NCI-H526 treated with DMSO at 0.1 percent for 48 hours (cell line): ENCODE data around the gene VSX2.
A peak's percentile ranks its signal among the peaks of the same experiment; 100 is the strongest.

Experiments
- DNase-seq: peaks from one replicate; lab custom pipeline; 2025; lab: John Stamatoyannopoulos, UW

Gene VSX2

DNA sequence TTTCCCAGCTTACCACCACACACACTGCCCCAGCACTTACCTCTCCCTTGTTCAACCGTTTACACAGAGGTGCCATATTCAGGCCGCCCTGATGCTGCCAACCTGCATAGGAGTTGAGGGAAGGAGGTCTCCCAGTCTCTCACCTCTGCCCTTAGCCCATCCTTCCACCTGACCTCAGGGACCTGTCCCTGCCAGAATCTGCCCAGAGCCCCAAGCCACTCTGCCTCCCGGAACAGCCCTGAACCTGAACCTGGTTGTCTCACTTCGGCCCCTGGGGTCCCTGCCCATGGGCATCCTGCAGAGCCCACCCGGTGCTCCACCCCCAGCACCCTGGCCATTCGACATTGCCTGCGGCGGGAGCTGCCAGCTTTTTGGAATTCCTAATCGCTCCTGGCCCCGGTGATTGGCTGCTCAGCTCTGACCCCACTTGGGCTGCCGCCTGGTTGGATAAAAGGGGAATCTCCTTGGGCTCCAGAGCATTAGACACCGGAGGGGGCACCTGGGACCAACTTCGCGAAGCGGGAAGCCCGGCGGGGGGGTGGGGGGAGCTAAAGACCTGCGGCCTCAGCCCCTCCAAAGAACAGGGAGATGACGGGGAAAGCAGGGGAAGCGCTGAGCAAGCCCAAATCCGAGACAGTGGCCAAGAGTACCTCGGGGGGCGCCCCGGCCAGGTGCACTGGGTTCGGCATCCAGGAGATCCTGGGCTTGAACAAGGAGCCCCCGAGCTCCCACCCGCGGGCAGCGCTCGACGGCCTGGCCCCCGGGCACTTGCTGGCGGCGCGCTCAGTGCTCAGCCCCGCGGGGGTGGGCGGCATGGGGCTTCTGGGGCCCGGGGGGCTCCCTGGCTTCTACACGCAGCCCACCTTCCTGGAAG lies at the start of gene VSX2:
Gene VSX2, plus strand, starts transcription at position 476 of the 874 bp plus-strand sequence. Its CDS starts 113 bp downstream, at position 589.
- no peak for DNase-seq

- DNase-seq, result no peak
Observed at GRCh38 chr14:74190927-74191575, 48.2 kb upstream of the VSX2 start.

GRCh38 chr14:74194506-74195274 lies 44.6 kb upstream of the VSX2 start:
- DNase-seq, result no peak

GRCh38 chr14:74195623-74196022 lies 43.6 kb upstream of the VSX2 start:
- DNase-seq, result no peak

- DNase-seq, result no peak
Observed at GRCh38 chr14:74198441-74199234, 40.6 kb upstream of the VSX2 start.

DNA sequence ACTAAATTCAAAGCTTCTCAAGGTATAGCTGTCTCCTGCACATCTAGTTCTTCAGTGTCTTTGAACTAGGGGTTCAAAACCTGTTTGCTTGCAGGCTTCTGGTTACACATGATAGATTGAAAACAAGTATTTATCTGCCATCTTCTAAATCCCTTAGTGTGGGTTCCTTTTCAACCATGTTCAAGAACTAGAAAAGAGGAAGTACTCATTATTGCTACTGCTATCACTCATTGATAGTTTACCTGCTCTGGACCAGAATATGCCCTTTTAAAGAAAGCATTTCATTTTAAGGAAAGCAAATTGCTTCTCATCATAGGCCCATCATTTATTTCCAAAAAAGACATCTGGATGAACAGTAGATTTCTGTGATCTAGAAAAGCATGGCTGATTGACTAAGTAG lies 37.1 kb upstream of the VSX2 start:
- DNase-seq, result no peak

DNA sequence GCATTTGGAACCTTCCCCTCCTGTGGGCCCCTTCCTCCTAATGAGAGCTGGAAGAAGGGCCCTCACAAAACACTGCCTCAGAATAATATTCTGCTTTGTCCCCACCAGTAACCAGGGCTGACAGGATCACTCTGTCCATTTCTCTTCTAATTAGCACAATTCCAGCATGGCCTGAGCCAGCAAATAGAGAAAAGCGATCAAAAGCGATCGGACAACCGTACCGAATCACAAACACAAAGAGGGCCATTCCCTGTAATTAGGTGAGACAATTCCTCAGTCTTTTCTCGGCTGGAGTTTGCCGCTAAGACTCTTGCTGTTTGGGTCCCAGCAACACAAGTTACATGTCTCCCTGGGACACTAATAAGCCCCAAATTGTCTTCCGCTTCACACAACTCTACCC lies 35.6 kb upstream of the VSX2 start:
- no peak for DNase-seq

- no peak for DNase-seq
Observed at GRCh38 chr14:74204491-74204890, 34.8 kb upstream of the VSX2 start.

- DNase-seq, result no peak
Observed at GRCh38 chr14:74205882-74206281, 33.4 kb upstream of the VSX2 start.

DNA sequence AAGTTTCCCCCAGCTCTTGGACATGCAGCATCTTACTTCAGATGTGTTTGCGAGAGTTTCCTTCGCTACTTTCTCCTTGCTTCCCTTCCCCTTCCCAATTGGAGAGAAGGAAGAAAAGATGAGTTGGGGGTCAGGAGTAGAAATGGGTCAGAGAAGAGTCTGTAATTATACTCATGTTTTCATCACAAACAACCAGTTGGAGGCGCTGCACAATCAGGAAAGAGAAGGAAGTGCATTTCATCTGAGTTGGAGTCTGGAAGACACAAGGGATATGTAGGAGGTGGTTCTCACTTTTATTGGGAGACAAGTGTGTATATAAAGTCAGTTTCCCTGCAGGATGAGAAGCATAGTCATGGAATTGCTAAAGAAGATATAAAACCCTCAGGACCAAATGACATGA lies 31.3 kb upstream of the VSX2 start:
- no peak for DNase-seq

- no peak for DNase-seq
Observed at GRCh38 chr14:74208642-74209041, 30.6 kb upstream of the VSX2 start.

DNA sequence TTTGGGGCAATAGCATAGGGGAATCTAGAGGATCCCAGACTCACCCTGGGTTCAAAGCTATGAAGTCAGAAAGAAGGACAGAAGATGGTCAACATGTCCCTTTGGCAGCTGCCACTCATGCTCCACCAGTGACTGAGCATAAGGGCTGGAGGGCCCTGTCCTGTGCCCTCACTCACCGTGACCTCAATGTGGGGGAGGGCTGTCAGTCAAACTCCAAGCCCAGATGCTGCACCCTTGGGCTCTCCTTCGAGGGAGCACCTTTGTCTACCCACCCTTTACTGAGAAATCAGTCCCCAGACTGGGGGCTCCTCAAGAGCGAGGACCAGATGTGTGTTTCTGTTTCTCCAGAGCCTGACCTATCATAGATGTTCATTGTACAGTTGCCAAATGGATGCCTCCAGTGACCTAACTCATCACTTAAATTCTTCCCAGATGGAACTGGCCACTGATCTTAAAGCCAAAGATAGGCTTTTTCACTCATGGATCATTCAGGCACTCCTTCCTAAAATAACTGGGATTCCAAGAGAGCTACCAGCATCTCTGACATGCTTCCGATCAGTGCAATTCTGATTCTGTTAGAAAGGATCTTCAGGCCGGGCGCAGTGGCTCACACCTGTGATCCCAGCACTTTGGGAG lies 27.2 kb upstream of the VSX2 start:
- DNase-seq, result no peak

DNA sequence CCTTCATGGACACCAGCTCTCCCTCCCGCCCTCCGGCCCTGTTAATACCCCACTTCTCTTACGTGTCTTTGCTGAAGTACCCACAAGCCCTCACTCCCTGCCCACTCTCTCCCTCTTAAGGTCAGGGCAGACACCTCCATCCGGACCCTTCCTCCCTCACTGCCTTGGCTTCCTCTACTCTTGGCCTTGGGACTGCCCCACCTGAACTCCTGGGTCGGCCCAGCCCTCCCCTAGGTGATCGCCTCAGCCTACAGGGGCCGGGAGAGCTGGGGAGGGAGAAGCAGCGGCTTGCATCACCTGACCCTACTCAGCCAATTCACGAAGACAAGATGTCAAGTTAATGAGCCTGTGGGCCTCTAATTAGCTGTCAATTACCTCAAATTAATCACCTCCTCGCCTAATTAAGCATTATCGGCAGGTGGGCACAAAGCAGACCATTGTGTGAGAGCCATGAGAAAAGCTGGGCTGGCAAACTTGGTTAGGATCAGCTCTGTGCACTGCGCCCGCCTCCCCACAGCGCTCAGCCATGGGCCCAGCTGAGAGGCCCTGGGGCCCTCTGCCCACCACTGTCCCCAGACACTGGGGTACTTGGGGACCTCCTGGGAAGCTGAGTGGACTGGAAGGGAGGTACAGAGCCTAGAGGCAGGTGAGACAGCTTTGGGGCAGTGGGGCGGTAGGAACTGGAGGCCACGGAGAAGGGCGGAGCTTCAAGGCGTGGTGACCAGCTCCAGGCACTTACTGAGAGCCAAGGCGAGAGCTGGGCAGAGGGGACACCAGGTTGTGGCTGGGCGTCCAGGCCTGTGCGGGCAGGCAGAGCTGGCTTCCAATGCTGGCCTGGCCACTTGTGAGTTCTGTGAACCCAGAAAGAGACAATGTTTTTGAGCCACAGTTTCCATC lies 25.1 kb upstream of the VSX2 start:
- no peak for DNase-seq

GRCh38 chr14:74216671-74217070 lies 22.6 kb upstream of the VSX2 start:
- no peak for DNase-seq

GRCh38 chr14:74217672-74218448 lies 21.4 kb upstream of the VSX2 start:
- peak; percentile 36 for DNase-seq

DNA sequence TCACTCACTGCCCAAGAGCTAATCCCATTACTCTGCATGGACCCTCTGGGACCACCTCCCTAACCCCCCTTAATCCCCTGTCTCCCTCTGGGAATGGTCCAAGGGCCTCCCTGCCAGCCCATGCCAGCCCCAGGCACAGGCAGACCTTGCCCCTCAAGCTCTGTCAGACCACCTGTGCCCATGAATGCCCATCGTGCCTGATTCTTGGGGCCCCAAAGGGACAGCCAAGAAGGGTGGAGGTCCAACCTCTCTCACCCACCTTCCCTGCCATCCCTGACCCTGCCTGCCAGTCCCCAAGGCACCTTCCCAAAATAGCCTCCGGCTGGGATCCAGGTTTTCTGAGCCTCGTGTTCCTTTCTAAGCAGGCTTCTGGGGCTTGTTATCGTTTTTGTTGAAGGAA lies 20.8 kb upstream of the VSX2 start:
- DNase-seq, result no peak

- DNase-seq, result no peak
Observed at GRCh38 chr14:74219277-74220205, 19.7 kb upstream of the VSX2 start.

GRCh38 chr14:74220991-74221390 lies 18.3 kb upstream of the VSX2 start:
- no peak for DNase-seq
